SU-DHL-6 (cell line): ENCODE measurements around the gene CPT1C.
A peak's percentile ranks its signal among the peaks of the same experiment; 100 is the strongest.

Source experiments
- H2AFZ ChIP-seq: fragments of 200-600 bp; sonication (generic); 2 replicates; pipeline ENCODE4 v1.6.1; 2014; ENCODE audit warnings: low read depth, mild to moderate bottlenecking, moderate library complexity, mixed read lengths, antibody characterized with exemption, low read length; ENCODE audit not compliant: severe bottlenecking
- H3F3A ChIP-seq: fragments of 200-600 bp; shearing (Covaris generic); 2 replicates; pipeline ENCODE4 v1.6.0; 2016; ENCODE audit warnings: antibody characterized with exemption, mild to moderate bottlenecking; ENCODE audit not compliant: insufficient read depth
- H3K27ac ChIP-seq: fragments of 200-600 bp; sonication (generic); 2 replicates; pipeline ENCODE4 v1.5.1; 2016; ENCODE audit warnings: low read depth, mild to moderate bottlenecking, low read length, moderate library complexity, mixed read lengths
- H3K27me3 ChIP-seq: fragments of 200-600 bp; sonication (generic), shearing (Covaris generic); 2 replicates; pipeline ENCODE4 v1.6.0; 2014; ENCODE audit warnings: mild to moderate bottlenecking, low read length
- H3K36me3 ChIP-seq: fragments of 200-600 bp; sonication (generic); 2 replicates; pipeline ENCODE4 v1.6.1; 2014; ENCODE audit warnings: mild to moderate bottlenecking, low read length, mixed read lengths
- H3K4me2 ChIP-seq: fragments of 300-600, 200-600 bp; shearing (Covaris generic), sonication (generic); 2 replicates; pipeline ENCODE4 v1.6.0; 2014; ENCODE audit warnings: low read length, low read depth, mild to moderate bottlenecking; ENCODE audit not compliant: poor library complexity, severe bottlenecking
- H3K4me3 ChIP-seq: fragments of 200-600 bp; sonication (generic); 2 replicates; pipeline ENCODE4 v1.5.1; 2014; ENCODE audit warnings: antibody characterized with exemption, low read length, mild to moderate bottlenecking, mixed read lengths; ENCODE audit not compliant: insufficient read depth, poor library complexity, severe bottlenecking
- H3K79me2 ChIP-seq: fragments of 200-600 bp; sonication (generic); 2 replicates; pipeline ENCODE4 v1.6.1; 2014; ENCODE audit warnings: mild to moderate bottlenecking, low read length, moderate library complexity; ENCODE audit not compliant: insufficient read depth
- H3K9ac ChIP-seq: fragments of 200-600 bp; sonication (generic); 2 replicates; pipeline ENCODE4 v1.7.0; 2014; ENCODE audit warnings: mild to moderate bottlenecking, low read length
- H3K9me2 ChIP-seq: fragments of 200-600 bp; sonication (generic); replicated peaks from 2 replicates; pipeline ENCODE4 v1.6.1; 2014; ENCODE audit warnings: low read length; ENCODE audit not compliant: insufficient read depth
- H3K9me3 ChIP-seq: fragments of 200-600 bp; sonication (generic); 2 replicates; pipeline ENCODE4 v1.6.1; 2014; ENCODE audit warnings: low read length, mixed read lengths; ENCODE audit not compliant: insufficient read depth
- H4K20me1 ChIP-seq: fragments of 200-600 bp; sonication (generic); 2 replicates; pipeline ENCODE4 v1.6.1; 2014; ENCODE audit warnings: low read depth, mild to moderate bottlenecking, antibody characterized with exemption, low read length, moderate library complexity, mixed read lengths
- CTCF ChIP-seq: fragments of 200-600 bp; sonication (generic); IDR thresholded peaks from one replicate; pipeline ENCODE4 v1.5.1; 2017; ENCODE audit warnings: antibody characterized with exemption, mild to moderate bottlenecking, low read length, moderate library complexity; ENCODE audit not compliant: insufficient read depth, poor library complexity, severe bottlenecking
- EZH2phosphoT487 ChIP-seq: fragments of 200-600 bp; sonication (generic), shearing (Covaris generic); conservative IDR thresholded peaks from 2 replicates; pipeline ENCODE4 v1.6.1; 2018; ENCODE audit warnings: mild to moderate bottlenecking, antibody characterized with exemption, low read length, moderate library complexity, mixed read lengths

Gene CPT1C

GRCh38 chr19:49677901-49678674 lies 12.8 kb upstream of the CPT1C start:
- Histone ChIP-seq H3K36me3 (peaks cover 15% of the 10 kb centered on the region), H3K79me2 (peaks cover 50% of the 10 kb centered on the region), H3K4me2 (peak overlapping the region; percentile 70), H3K9ac (peak overlapping the region; percentile 97), H3F3A (peaks cover 28% of the 10 kb centered on the region), H3K27me3 (no peaks in the 10 kb centered on the region), H4K20me1 (peaks cover 5% of the 10 kb centered on the region; the same call in 1 of the 2 replicates), H3K27ac (peak overlapping the region; percentile 88), H3K4me3 (peak overlapping the region; percentile 85), H3K9me3 (no peaks in the 10 kb centered on the region), H3K9me2 (no peaks in the 10 kb centered on the region), H2AFZ (no peak overlapping the region)
- TF ChIP-seq EZH2phosphoT487 (no peak), CTCF (peak; percentile 63)

- Histone ChIP-seq H3K27ac (peak overlapping the region; percentile 25; the same call in 1 of the 2 replicates), H3K36me3 (peaks cover 15% of the 10 kb centered on the region), H3K4me2 (peak overlapping the region; percentile 70), H3K79me2 (peaks cover 50% of the 10 kb centered on the region), H3K27me3 (no peaks in the 10 kb centered on the region), H3K9me3 (no peaks in the 10 kb centered on the region), H3K9me2 (no peaks in the 10 kb centered on the region), H3F3A (peaks cover 22% of the 10 kb centered on the region), H3K4me3 (peak overlapping the region; percentile 29), H3K9ac (peak overlapping the region; percentile 97), H2AFZ (no peak overlapping the region), H4K20me1 (peaks cover 9% of the 10 kb centered on the region; the same call in 1 of the 2 replicates)
- TF ChIP-seq CTCF = no peak
- no peak for TF ChIP-seq EZH2phosphoT487
Measured at GRCh38 chr19:49678985-49679770, 11.7 kb upstream of the CPT1C start.

- H3K36me3 ChIP-seq = peaks cover 15% of the 10 kb centered on the region
- peaks cover 18% of the 10 kb centered on the region for H3F3A ChIP-seq
- no peak overlapping the region for H2AFZ ChIP-seq
- H4K20me1 ChIP-seq = peaks cover 10% of the 10 kb centered on the region; the same call in 1 of the 2 replicates
- H3K9ac ChIP-seq = peak overlapping the region; percentile 97
- no peaks in the 10 kb centered on the region for H3K9me2 ChIP-seq
- H3K27me3 ChIP-seq = no peaks in the 10 kb centered on the region
- peak overlapping the region; percentile 27 for H3K27ac ChIP-seq
- peak overlapping the region; percentile 70 for H3K4me2 ChIP-seq
- no peaks in the 10 kb centered on the region for H3K9me3 ChIP-seq
- H3K4me3 ChIP-seq = peak overlapping the region; percentile 29
- peaks cover 50% of the 10 kb centered on the region for H3K79me2 ChIP-seq
- no peak for TF ChIP-seq CTCF
- TF ChIP-seq EZH2phosphoT487 = no peak
Measured at GRCh38 chr19:49679771-49680413, 11.0 kb upstream of the CPT1C start.
